Gastroesophageal sphincter (tissue), 3 donors: ENCODE measurements around the gene TGIF2.

Experiments
- POLR2A ChIP-seq, 2 donors: fragments of 450-650 bp; IDR thresholded peaks; one replicate each; pipeline ENCODE4 v1.6.1; 2017; ENCODE audit warnings: antibody characterized with exemption in 2 of 2, mild to moderate bottlenecking in 2 of 2, moderate library complexity in 1 of 2
- TF ChIP-seq, protein P1 (sequence below), 4 experiments: fragments of 200-600 bp in 2 of 4; fragments of 450-650 bp in 2 of 4; sonication (generic) in 1 of 4; IDR thresholded peaks; one replicate each; pipeline ENCODE4 v1.5.1; 2017 to 2019; ENCODE audit warnings: antibody characterized with exemption in 4 of 4, mild to moderate bottlenecking in 2 of 4, moderate library complexity in 2 of 4

- TF ChIP-seq, protein P1, sequence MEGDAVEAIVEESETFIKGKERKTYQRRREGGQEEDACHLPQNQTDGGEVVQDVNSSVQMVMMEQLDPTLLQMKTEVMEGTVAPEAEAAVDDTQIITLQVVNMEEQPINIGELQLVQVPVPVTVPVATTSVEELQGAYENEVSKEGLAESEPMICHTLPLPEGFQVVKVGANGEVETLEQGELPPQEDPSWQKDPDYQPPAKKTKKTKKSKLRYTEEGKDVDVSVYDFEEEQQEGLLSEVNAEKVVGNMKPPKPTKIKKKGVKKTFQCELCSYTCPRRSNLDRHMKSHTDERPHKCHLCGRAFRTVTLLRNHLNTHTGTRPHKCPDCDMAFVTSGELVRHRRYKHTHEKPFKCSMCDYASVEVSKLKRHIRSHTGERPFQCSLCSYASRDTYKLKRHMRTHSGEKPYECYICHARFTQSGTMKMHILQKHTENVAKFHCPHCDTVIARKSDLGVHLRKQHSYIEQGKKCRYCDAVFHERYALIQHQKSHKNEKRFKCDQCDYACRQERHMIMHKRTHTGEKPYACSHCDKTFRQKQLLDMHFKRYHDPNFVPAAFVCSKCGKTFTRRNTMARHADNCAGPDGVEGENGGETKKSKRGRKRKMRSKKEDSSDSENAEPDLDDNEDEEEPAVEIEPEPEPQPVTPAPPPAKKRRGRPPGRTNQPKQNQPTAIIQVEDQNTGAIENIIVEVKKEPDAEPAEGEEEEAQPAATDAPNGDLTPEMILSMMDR (IDR thresholded peaks at IDR 0.05) = no peak
- TF ChIP-seq POLR2A (IDR thresholded peaks at IDR 0.05) = peak; percentile 41 to 56
Observed at GRCh38 chr20:36550790-36551299, 22.6 kb upstream of the TGIF2 start.
